Measurements from ENCODE around the gene LCA5L.
"Not testable (repeated sequence)": the region's sequence is repeated elsewhere in the genome, so short reads cannot be mapped to it uniquely, and the experiment has no call there.

LCA5L gene

DNA sequence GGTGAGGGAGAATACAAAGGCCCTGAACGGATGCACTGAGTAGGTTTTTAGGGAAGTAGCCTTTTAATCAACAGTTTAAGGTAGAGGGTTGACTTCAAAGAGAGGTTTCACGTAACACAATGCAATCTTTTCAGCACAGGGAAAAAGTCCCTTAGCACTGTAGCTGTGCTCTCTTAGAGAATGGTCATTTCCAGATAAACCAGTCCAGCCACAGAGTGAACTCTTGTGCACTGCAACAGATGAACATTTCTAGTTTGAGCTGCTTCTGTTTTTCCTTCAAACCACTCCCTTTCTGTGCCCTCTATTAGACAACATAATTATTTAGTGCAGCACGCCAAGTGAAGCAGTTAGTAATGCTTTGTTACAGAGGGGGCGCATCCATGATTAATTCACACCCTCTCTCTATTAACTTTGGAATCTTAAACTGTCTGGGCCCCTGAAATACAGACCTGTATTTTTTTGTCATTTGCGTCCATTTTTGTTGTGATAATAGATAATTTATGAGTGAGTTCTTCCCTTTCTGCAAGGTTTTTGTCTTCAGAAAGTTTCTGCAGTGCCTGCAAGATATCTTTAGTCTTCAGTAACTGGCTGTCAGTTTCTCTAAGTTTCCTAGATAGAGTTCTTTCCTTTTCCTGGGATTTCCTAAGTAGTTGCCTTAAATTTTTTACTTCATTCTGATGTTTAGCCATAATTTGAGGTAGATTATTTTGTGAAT is 22.9 kb downstream of the LCA5L start:
- Histone ChIP-seq H3K27ac (ENCODE audit: low read depth, low read length) (no peak overlapping the region), H3K36me3 (ENCODE audit: control insufficient read depth, insufficient read depth, low read length) (no peaks in the 10 kb centered on the region), H3K27me3 (ENCODE audit: control insufficient read depth, insufficient read depth, low read length) (no peaks in the 10 kb centered on the region), H3K4me3 (ENCODE audit: low read depth, low read length) (no peak overlapping the region), H3K9me3 (ENCODE audit: control insufficient read depth, insufficient read depth, low read depth, low read length) (no peaks in the 10 kb centered on the region), H3K4me1 (ENCODE audit: control insufficient read depth, insufficient read depth, low read length) (peaks cover 5% of the 10 kb centered on the region), H3K9ac (ENCODE audit: low read length) (no peak overlapping the region)

DNA sequence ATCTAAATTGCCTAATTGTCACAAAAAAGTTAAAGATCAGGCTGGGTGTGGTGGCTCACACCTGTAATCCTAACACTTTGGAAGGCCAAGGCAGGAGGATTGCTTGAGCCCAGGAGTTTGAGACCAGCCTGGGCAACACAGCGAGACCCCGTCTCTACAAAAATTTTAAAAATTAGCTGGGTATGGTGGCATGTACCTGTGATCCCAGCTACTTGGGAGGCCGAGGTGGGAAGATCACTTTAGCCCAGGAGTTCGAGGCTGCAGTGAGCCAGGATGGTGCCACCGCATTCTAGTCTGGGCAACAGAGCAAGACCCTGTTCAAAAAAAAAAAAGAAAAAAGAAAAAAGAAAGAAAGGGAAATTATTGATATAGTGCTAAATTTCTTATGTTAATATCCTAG is 26.4 kb downstream of the LCA5L start:
- H3K27ac ChIP-seq (ENCODE audit: low read depth, low read length); H3K4me3 ChIP-seq (ENCODE audit: low read depth, low read length); H3K36me3 ChIP-seq (ENCODE audit: control insufficient read depth, insufficient read depth, low read length); H3K9ac ChIP-seq (ENCODE audit: low read length); H3K4me1 ChIP-seq (ENCODE audit: control insufficient read depth, insufficient read depth, low read length); H3K9me3 ChIP-seq (ENCODE audit: control insufficient read depth, insufficient read depth, low read depth, low read length); H3K27me3 ChIP-seq (ENCODE audit: control insufficient read depth, insufficient read depth, low read length): not testable (repeated sequence)

DNA sequence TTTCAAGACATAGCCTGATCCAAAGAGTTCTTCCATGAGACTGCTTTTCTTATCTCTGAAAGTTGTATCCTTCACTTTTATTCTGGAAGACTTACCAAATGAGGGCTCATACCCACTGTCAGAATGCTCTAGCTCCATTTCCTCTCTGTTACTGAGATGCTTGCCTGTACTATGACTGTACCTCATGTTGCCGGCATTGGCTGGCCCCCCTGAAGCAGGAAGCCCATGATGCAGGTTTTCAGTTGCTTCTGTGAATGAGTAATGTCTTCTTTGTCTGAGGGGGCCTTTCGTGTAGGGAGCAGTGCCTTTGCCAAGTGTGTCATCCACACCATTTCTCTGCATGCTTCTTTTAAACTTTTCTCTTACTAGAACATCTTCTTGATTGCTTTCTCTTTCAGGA is 39.5 kb downstream of the LCA5L start:
- H3K4me3 ChIP-seq (ENCODE audit: low read depth, low read length), result no peak overlapping the region
- H3K9ac ChIP-seq (ENCODE audit: low read length), result no peak overlapping the region
- no peaks in the 10 kb centered on the region for H3K27me3 ChIP-seq (ENCODE audit: control insufficient read depth, insufficient read depth, low read length)
- peaks cover 6% of the 10 kb centered on the region for H3K9me3 ChIP-seq (ENCODE audit: control insufficient read depth, insufficient read depth, low read depth, low read length)
- H3K4me1 ChIP-seq (ENCODE audit: control insufficient read depth, insufficient read depth, low read length), result no peaks in the 10 kb centered on the region
- no peak overlapping the region for H3K27ac ChIP-seq (ENCODE audit: low read depth, low read length)
- peaks cover 14% of the 10 kb centered on the region; the same call in 1 of the 2 replicates for H3K36me3 ChIP-seq (ENCODE audit: control insufficient read depth, insufficient read depth, low read length)

DNA sequence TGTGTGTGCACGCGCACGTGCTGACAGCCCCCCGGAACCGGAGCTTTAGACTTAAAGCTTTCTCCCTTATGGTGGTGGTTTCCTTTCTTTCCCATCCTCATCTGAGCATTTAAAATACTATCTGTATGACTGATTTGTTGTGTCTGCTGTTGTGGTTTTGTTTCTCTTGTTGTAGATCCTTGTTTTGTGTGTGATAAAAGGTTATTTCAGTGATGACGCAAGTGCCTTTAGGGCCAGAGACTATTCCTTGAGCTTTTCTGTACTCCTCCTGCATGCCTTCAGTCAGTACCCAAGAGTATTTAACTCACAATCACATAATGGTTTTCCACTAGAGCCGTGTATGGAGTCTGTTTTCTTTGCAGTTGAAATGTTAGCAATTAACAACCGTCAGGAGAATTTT is 45.4 kb downstream of the LCA5L start:
- H3K27me3 ChIP-seq (ENCODE audit: control insufficient read depth, insufficient read depth, low read length), result no peaks in the 10 kb centered on the region
- H3K36me3 ChIP-seq (ENCODE audit: control insufficient read depth, insufficient read depth, low read length), result peaks cover 5% of the 10 kb centered on the region
- H3K9ac ChIP-seq (ENCODE audit: low read length), result no peak overlapping the region
- H3K4me1 ChIP-seq (ENCODE audit: control insufficient read depth, insufficient read depth, low read length), result no peaks in the 10 kb centered on the region
- H3K27ac ChIP-seq (ENCODE audit: low read depth, low read length), result no peak overlapping the region
- no peaks in the 10 kb centered on the region for H3K9me3 ChIP-seq (ENCODE audit: control insufficient read depth, insufficient read depth, low read depth, low read length)
- no peak overlapping the region for H3K4me3 ChIP-seq (ENCODE audit: low read depth, low read length)

DNA sequence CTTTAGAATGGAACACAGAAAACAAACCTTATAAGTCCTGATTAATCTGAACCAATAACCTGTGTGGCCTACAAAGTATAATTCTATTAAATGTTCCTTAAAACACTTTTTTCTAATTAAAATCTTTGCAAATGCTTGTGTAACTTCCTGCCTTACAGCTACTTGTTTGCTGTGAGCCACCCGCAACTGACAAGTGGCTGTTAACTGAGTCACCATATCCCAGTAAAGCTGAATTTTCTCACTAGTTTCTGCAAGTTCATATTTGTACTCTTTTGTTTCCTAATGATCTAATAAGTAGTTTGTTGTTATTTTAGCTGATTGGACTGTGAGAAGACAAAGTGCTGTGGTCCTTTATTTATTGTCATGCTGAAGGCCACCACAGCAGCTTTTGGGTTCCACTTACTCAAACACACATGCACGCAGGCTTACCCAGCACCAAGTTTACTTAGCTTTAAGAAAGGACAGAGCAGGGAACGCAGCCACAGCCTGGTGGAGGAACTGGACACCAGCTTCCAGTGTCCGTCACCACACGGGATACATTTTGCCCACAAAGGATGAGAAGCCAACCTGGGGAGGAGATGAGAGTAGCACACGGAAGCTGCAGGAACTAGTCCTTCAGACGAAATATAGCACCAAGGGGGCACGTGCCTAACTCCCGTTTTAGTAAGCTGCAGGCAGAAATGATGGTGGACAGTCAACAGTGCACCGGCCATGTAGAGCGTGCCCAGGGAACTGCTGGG is 47.8 kb downstream of the LCA5L start:
- Histone ChIP-seq H3K9ac (ENCODE audit: low read length) (no peak overlapping the region), H3K4me1 (ENCODE audit: control insufficient read depth, insufficient read depth, low read length) (no peaks in the 10 kb centered on the region), H3K9me3 (ENCODE audit: control insufficient read depth, insufficient read depth, low read depth, low read length) (no peaks in the 10 kb centered on the region), H3K27ac (ENCODE audit: low read depth, low read length) (no peak overlapping the region), H3K4me3 (ENCODE audit: low read depth, low read length) (no peak overlapping the region), H3K36me3 (ENCODE audit: control insufficient read depth, insufficient read depth, low read length) (peaks cover 17% of the 10 kb centered on the region), H3K27me3 (ENCODE audit: control insufficient read depth, insufficient read depth, low read length) (no peaks in the 10 kb centered on the region)

DNA sequence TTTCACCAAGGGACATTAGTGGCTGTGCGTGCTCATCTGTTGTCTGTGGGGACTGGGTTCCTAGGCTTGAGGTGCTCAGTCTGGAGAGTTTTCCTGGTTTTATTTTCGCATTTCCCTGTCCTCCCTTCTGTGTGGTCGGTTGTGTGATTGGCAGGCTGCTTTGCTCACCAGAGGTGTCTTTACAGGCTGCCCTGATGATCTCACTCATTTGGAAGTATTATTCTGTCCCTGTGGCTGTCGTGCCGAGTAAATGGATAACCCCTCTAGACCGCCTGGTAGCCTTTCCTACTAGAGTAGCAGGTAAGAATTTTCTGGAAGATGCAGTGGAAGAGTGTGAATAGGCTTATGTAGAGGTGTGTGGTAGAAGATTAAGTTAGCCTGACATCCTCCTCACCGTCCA is 52.6 kb downstream of the LCA5L start:
- Histone ChIP-seq H3K9me3 (ENCODE audit: control insufficient read depth, insufficient read depth, low read depth, low read length) (no peaks in the 10 kb centered on the region), H3K36me3 (ENCODE audit: control insufficient read depth, insufficient read depth, low read length) (peaks cover 33% of the 10 kb centered on the region), H3K4me1 (ENCODE audit: control insufficient read depth, insufficient read depth, low read length) (peaks cover 11% of the 10 kb centered on the region; the same call in 1 of the 2 replicates), H3K27ac (ENCODE audit: low read depth, low read length) (no peak overlapping the region), H3K4me3 (ENCODE audit: low read depth, low read length) (no peak overlapping the region), H3K27me3 (ENCODE audit: control insufficient read depth, insufficient read depth, low read length) (no peaks in the 10 kb centered on the region), H3K9ac (ENCODE audit: low read length) (no peak overlapping the region)

DNA sequence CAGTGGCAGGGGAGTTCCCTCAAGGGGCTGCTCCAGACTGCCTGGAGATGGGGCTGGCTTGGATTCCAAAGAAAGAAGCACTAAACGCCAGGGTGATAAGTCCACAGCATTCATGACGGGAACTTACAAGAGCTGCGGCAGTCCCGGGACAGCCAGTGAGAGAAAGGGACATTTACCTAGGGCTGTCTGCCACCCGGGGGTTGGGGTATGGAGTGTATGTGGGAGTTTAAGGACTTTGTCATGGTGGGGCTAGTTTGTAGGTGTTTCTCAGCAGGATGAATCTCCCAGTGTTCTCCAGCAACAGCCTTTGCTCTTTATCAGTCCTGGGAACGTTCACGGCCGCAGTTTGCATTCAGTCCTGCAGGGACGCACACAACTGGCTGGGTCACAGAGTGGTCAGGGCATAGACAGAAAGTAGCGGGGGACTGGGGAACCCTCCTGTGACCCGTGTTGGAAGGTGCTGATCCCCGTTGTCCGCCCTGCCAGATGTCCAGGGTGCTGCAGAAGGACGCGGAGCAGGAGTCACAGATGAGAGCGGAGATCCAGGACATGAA is 55.3 kb downstream of the LCA5L start:
- H3K27ac ChIP-seq (ENCODE audit: low read depth, low read length), result no peak overlapping the region
- no peaks in the 10 kb centered on the region for H3K9me3 ChIP-seq (ENCODE audit: control insufficient read depth, insufficient read depth, low read depth, low read length)
- H3K4me3 ChIP-seq (ENCODE audit: low read depth, low read length), result no peak overlapping the region
- H3K4me1 ChIP-seq (ENCODE audit: control insufficient read depth, insufficient read depth, low read length), result peaks cover 24% of the 10 kb centered on the region
- H3K9ac ChIP-seq (ENCODE audit: low read length), result no peak overlapping the region
- H3K27me3 ChIP-seq (ENCODE audit: control insufficient read depth, insufficient read depth, low read length), result no peaks in the 10 kb centered on the region
- H3K36me3 ChIP-seq (ENCODE audit: control insufficient read depth, insufficient read depth, low read length), result peaks cover 28% of the 10 kb centered on the region

DNA sequence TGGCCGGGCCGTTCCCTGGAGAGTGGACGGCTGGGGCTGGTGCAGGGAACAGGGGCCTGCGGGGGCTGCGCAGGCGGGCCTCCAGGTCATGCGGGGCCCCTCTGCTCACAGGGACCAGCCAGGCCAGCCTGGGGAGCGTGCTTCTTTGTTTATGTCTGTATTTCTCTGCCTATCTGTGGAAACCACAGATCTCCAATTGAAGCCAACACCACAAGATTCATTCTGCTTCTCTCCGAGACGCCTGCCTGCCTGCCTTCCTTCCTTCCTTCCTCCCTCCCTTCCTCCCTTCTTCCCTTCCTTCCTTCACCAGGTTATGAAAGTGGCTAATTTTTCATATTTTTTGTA is 56.8 kb downstream of the LCA5L start:
- Histone ChIP-seq H3K27me3 (ENCODE audit: control insufficient read depth, insufficient read depth, low read length) (no peaks in the 10 kb centered on the region), H3K9ac (ENCODE audit: low read length) (no peak overlapping the region), H3K4me3 (ENCODE audit: low read depth, low read length) (peak overlapping the region; percentile 55; the same call in 1 of the 2 replicates), H3K9me3 (ENCODE audit: control insufficient read depth, insufficient read depth, low read depth, low read length) (no peaks in the 10 kb centered on the region), H3K4me1 (ENCODE audit: control insufficient read depth, insufficient read depth, low read length) (peaks cover 30% of the 10 kb centered on the region), H3K36me3 (ENCODE audit: control insufficient read depth, insufficient read depth, low read length) (peaks cover 22% of the 10 kb centered on the region), H3K27ac (ENCODE audit: low read depth, low read length) (no peak overlapping the region)

DNA sequence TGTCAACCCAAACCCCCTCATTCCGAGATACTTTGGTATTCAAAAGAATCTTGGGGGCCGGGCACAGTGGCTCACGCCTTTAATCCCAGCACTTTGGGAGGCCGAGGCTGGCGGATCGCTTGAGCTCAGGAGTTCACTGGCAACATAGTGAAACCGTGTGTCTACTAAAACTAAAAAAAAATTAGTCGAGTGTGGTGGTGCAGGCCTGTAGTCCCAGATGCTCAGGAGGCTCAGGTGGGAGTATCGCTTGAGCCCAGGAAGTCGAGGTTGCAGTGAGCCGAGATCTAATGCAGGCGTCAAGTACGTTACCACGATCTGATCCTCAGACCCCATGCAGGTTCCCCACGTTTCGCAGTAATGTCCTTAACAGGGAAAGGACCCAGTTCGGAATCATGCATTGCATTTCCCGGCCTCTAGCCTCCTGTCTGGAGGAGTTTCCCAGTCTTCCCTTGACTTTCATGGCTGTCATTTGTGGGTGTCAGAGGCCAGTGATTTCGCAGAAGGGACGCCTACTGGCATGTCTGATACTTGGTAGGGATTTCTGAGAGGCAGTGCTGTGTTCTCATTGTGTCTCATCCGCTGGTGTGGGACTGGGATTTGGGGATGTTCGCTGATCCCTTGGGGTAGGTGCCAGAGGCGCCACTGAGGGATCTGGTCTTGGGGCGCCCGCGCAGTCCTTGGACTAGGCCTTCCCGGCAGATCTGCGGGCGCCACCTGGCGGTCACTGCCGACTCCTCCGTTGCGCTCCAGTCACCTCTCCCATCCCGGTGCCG is 57.4 kb downstream of the LCA5L start:
- H3K4me3 ChIP-seq (ENCODE audit: low read depth, low read length), result peak overlapping the region; percentile 55
- no peaks in the 10 kb centered on the region for H3K27me3 ChIP-seq (ENCODE audit: control insufficient read depth, insufficient read depth, low read length)
- H3K9ac ChIP-seq (ENCODE audit: low read length), result peak overlapping the region; percentile 27
- H3K36me3 ChIP-seq (ENCODE audit: control insufficient read depth, insufficient read depth, low read length), result peaks cover 20% of the 10 kb centered on the region
- no peak overlapping the region; the same call in 1 of the 2 replicates for H3K27ac ChIP-seq (ENCODE audit: low read depth, low read length)
- peaks cover 30% of the 10 kb centered on the region for H3K4me1 ChIP-seq (ENCODE audit: control insufficient read depth, insufficient read depth, low read length)
- no peaks in the 10 kb centered on the region for H3K9me3 ChIP-seq (ENCODE audit: control insufficient read depth, insufficient read depth, low read depth, low read length)

DNA sequence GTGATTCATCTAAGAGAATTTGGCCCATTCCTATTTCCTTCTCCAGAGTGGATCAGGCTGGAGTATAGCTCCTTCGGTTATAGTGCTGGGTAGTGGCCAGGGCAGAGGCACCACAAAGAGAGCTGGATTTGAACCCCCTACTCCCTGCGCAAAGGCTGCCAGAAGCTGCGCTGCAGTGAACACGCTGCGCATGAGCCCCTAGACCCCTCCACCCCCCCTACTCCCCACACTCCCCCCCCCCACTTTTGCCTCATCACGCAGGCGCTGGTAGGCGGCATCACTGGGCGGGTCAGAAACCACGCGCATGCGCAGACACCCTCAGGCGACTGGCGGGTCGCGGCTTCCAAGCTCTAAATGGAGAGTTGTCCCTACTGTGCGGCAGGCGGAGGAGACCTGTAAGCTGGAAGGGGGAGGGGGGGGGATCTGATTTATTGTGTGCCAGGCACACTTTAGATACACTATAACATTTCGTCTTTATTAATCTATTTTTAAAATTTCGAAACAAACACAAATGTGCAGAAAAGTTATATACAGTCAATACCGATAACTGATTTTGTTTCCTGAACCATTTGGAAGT is 58.0 kb downstream of the LCA5L start:
- Histone ChIP-seq H3K4me3 (ENCODE audit: low read depth, low read length) (peak overlapping the region; percentile 55), H3K27ac (ENCODE audit: low read depth, low read length) (no peak overlapping the region; the same call in 1 of the 2 replicates), H3K9ac (ENCODE audit: low read length) (peak overlapping the region; percentile 27), H3K27me3 (ENCODE audit: control insufficient read depth, insufficient read depth, low read length) (no peaks in the 10 kb centered on the region), H3K4me1 (ENCODE audit: control insufficient read depth, insufficient read depth, low read length) (peaks cover 30% of the 10 kb centered on the region), H3K36me3 (ENCODE audit: control insufficient read depth, insufficient read depth, low read length) (peaks cover 14% of the 10 kb centered on the region), H3K9me3 (ENCODE audit: control insufficient read depth, insufficient read depth, low read depth, low read length) (no peaks in the 10 kb centered on the region)

Measured in HUES6 (cell line).